Astrocyte (in vitro differentiated cells and primary cell): ENCODE measurements around the gene NDFIP2. TPM values are rescaled to one million over a fixed set of nuclear protein-coding genes. Genes with fewer than 3 reads are reported as not detected.
"Not testable (repeated sequence)": the region's sequence is repeated elsewhere in the genome, so short reads cannot be mapped to it uniquely, and the experiment has no call there.

Experiments
- DNase-seq: peaks from one replicate; pipeline ENCODE4 v3.0.0-alpha.2; 2010; ENCODE audit warnings: low read depth
- FAIRE-seq: peaks from 2 replicates; lab custom pipeline; 2011; peaks lifted over from hg19 to GRCh38; lab: Jason Lieb, UNC
- H2AFZ ChIP-seq: 2 replicates; pipeline ENCODE4 v1.6.0; 2012; ENCODE audit warnings: low read depth, low read length, inconsistent platforms
- H3K27ac ChIP-seq: 2 replicates; pipeline ENCODE4 v1.5.1; 2011; ENCODE audit warnings: low read depth, low read length, inconsistent platforms
- H3K27me3 ChIP-seq: 2 replicates; pipeline ENCODE4 v1.6.0; 2011; ENCODE audit warnings: low read length, inconsistent platforms; ENCODE audit not compliant: insufficient read depth
- H3K36me3 ChIP-seq: 2 replicates; pipeline ENCODE4 v1.5.1; 2011; ENCODE audit warnings: low read length, inconsistent platforms; ENCODE audit not compliant: insufficient read depth
- H3K4me1 ChIP-seq: 2 replicates; pipeline ENCODE4 v1.5.1; 2011; ENCODE audit warnings: low read length, inconsistent platforms; ENCODE audit not compliant: insufficient read depth
- H3K4me2 ChIP-seq: 2 replicates; pipeline ENCODE4 v1.6.0; 2012; ENCODE audit warnings: low read length, inconsistent platforms
- H3K4me3 ChIP-seq: 2 replicates; pipeline ENCODE4 v1.5.1; 2011; ENCODE audit warnings: low read depth, mild to moderate bottlenecking, low read length, inconsistent platforms; ENCODE audit not compliant: insufficient read depth
- H3K79me2 ChIP-seq: 2 replicates; pipeline ENCODE4 v1.6.0; 2012; ENCODE audit warnings: mild to moderate bottlenecking, low read length, inconsistent platforms; ENCODE audit not compliant: insufficient read depth
- H3K9ac ChIP-seq: 2 replicates; pipeline ENCODE4 v1.6.0; 2012; ENCODE audit warnings: mild to moderate bottlenecking, low read length, inconsistent platforms
- H3K9me3 ChIP-seq: 2 replicates; pipeline ENCODE4 v1.5.1; 2012; ENCODE audit warnings: low read depth, mild to moderate bottlenecking, low read length, inconsistent platforms; ENCODE audit not compliant: insufficient read depth
- H4K20me1 ChIP-seq: 2 replicates; pipeline ENCODE4 v1.6.0; 2012; ENCODE audit warnings: low read length, inconsistent platforms; ENCODE audit not compliant: insufficient read depth
- H3K27ac Mint-ChIP-seq: one replicate; pipeline ENCODE4 v1.8.0; 2021; ENCODE audit warnings: mild to moderate bottlenecking, mixed read lengths; ENCODE audit not compliant: unreplicated experiment
- H3K27me3 Mint-ChIP-seq: one replicate; pipeline ENCODE4 v1.8.0; 2021; ENCODE audit warnings: low read depth, mixed read lengths; ENCODE audit not compliant: unreplicated experiment
- H3K36me3 Mint-ChIP-seq: one replicate; pipeline ENCODE4 v1.8.0; 2021; ENCODE audit warnings: low read depth, mixed read lengths; ENCODE audit not compliant: unreplicated experiment
- H3K4me1 Mint-ChIP-seq: one replicate; pipeline ENCODE4 v1.8.0; 2021; ENCODE audit warnings: low read depth, mixed read lengths; ENCODE audit not compliant: unreplicated experiment
- H3K4me3 Mint-ChIP-seq: one replicate; pipeline ENCODE4 v1.8.0; 2021; ENCODE audit warnings: mild to moderate bottlenecking, moderate library complexity, mixed read lengths; ENCODE audit not compliant: unreplicated experiment
- H3K9me3 Mint-ChIP-seq: one replicate; pipeline ENCODE4 v1.8.0; 2021; ENCODE audit warnings: mild to moderate bottlenecking, mixed read lengths; ENCODE audit not compliant: unreplicated experiment
- EZH2 ChIP-seq: IDR thresholded peaks from 2 replicates; pipeline ENCODE4 v1.6.1; 2012; ENCODE audit warnings: mild to moderate bottlenecking, low read length, inconsistent platforms; ENCODE audit not compliant: insufficient read depth
- total RNA-seq: library from RNA; stranded (reverse); gene quantifications from 2 replicates; pipeline ENCODE4 v1.2.1, GENCODE V29; 2021
- TF ChIP-seq, protein P1 (sequence below): IDR thresholded peaks from 2 replicates; pipeline ENCODE4 v1.5.1; 2011; ENCODE audit warnings: low read depth, mild to moderate bottlenecking, inconsistent platforms, low read length, moderate library complexity; ENCODE audit not compliant: insufficient read depth

The NDFIP2 gene
- total RNA-seq, 1 donor from 2014 or later, result 90.5 TPM

DNA sequence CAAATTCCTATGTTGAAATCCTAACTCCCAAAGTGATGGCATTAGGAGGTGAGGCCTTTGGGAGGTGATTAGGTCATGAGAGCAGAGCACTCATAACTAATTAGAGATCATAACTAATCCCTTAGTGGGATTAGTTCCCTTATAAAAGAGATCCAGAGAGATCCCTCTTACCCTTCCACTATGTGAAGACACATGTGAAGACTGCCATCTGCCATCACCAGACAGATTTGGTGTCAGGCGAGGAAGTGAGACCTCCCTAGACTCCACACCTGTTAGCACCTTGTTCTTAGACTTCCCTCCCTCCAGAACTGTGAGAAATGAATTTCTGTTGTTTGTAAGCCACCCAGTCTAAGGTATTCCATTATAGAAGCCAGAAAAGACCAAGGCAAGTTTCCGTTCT is 112.2 kb downstream of the NDFIP2 start:
- no peaks in the 10 kb centered on the region for H4K20me1 ChIP-seq
- TF ChIP-seq EZH2, result no peak
- TF ChIP-seq, protein P1, sequence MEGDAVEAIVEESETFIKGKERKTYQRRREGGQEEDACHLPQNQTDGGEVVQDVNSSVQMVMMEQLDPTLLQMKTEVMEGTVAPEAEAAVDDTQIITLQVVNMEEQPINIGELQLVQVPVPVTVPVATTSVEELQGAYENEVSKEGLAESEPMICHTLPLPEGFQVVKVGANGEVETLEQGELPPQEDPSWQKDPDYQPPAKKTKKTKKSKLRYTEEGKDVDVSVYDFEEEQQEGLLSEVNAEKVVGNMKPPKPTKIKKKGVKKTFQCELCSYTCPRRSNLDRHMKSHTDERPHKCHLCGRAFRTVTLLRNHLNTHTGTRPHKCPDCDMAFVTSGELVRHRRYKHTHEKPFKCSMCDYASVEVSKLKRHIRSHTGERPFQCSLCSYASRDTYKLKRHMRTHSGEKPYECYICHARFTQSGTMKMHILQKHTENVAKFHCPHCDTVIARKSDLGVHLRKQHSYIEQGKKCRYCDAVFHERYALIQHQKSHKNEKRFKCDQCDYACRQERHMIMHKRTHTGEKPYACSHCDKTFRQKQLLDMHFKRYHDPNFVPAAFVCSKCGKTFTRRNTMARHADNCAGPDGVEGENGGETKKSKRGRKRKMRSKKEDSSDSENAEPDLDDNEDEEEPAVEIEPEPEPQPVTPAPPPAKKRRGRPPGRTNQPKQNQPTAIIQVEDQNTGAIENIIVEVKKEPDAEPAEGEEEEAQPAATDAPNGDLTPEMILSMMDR, result no peak
- H3K4me1 Mint-ChIP-seq, result peaks cover 9% of the 10 kb centered on the region
- H3K27ac ChIP-seq, result no peak overlapping the region
- no peak overlapping the region for H3K4me3 ChIP-seq
- FAIRE-seq, result no peak
- no peaks in the 10 kb centered on the region for H3K36me3 Mint-ChIP-seq
- no peak overlapping the region for H3K4me3 Mint-ChIP-seq
- H3K27ac Mint-ChIP-seq, result peak overlapping the region; percentile 49
- H3K36me3 ChIP-seq, result no peaks in the 10 kb centered on the region
- H3K9ac ChIP-seq, result no peak overlapping the region
- no peak overlapping the region for H2AFZ ChIP-seq
- DNase-seq, result no peak
- H3K9me3 ChIP-seq, result no peaks in the 10 kb centered on the region
- H3K9me3 Mint-ChIP-seq, result peaks cover 1% of the 10 kb centered on the region
- H3K27me3 Mint-ChIP-seq, result no peaks in the 10 kb centered on the region
- no peaks in the 10 kb centered on the region for H3K79me2 ChIP-seq
- no peaks in the 10 kb centered on the region for H3K27me3 ChIP-seq
- peaks cover 3% of the 10 kb centered on the region for H3K4me1 ChIP-seq
- H3K4me2 ChIP-seq, result no peak overlapping the region

DNA sequence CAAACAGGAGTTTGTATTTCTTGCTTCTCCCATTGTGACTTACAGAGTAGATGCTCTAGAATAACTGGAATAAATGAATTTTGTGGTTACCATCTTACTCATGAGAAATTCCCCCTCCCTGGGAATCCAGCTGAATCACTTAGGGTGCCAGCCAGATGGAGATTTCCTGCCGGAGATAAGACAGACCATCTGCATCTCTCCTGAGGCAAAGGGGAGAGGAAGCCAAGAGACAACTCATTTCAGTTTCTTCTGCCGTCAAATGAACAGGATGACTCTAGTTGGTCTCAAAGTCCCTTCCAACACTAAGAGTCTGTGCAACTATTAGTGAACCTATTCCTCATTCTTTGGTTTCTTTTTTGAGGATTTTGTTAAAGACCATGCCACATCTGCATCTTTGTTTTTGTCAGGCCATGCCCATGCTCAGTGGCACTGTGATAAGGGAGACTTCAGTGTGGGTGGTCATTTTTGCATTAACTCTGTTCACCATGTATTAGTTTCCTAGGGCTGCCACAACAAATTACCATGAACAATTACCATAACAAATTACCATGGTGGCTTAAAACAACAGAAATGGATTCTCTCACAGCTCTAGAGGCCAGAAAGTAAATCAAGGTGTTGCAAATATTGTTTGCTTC is 112.8 kb downstream of the NDFIP2 start:
- Mint-ChIP-seq H3K27me3 (no peaks in the 10 kb centered on the region), H3K4me3 (no peak overlapping the region), H3K36me3 (no peaks in the 10 kb centered on the region), H3K9me3 (no peaks in the 10 kb centered on the region), H3K4me1 (peaks cover 9% of the 10 kb centered on the region), H3K27ac (peak overlapping the region; percentile 23)
- Histone ChIP-seq H2AFZ (no peak overlapping the region), H3K36me3 (no peaks in the 10 kb centered on the region), H3K27ac (no peak overlapping the region), H3K9me3 (no peaks in the 10 kb centered on the region), H3K4me2 (peak overlapping the region; percentile 25), H3K27me3 (no peaks in the 10 kb centered on the region), H3K79me2 (no peaks in the 10 kb centered on the region), H3K4me1 (peaks cover 3% of the 10 kb centered on the region), H3K9ac (no peak overlapping the region), H3K4me3 (no peak overlapping the region), H4K20me1 (no peaks in the 10 kb centered on the region)
- TF ChIP-seq, protein P1, result no peak
- FAIRE-seq (no peak), DNase-seq (peak; percentile 82)

- FAIRE-seq, H3K9me3 Mint-ChIP-seq, H3K27me3 Mint-ChIP-seq, H3K4me3 ChIP-seq, H3K4me1 ChIP-seq, H3K27ac Mint-ChIP-seq, H3K4me3 Mint-ChIP-seq, H3K36me3 ChIP-seq, H3K4me1 Mint-ChIP-seq, H3K36me3 Mint-ChIP-seq, H3K79me2 ChIP-seq, H3K27ac ChIP-seq, DNase-seq, H3K9ac ChIP-seq, H3K9me3 ChIP-seq, H3K27me3 ChIP-seq, H3K4me2 ChIP-seq, H4K20me1 ChIP-seq, H2AFZ ChIP-seq: not testable (repeated sequence)
These were observed 119.2 kb downstream of the NDFIP2 start for GRCh38 chr13:79600146-79600545.
